ENCODE results near the gene CALN1. TPM values are rescaled to one million over a fixed set of nuclear protein-coding genes. Genes with fewer than 3 reads are reported as not detected.

The CALN1 gene
- total and polyA plus RNA-seq, 9 of the 15 experiments (the other 6 are each of a cell fraction or from before 2014, with no cell fraction given), result 1.4 to 7.5 (median 3.3) TPM

GRCh38 chr7:72413886-72414285, 1.7 kb upstream of the CALN1 start (continued):
- TF ChIP-seq, protein P1, sequence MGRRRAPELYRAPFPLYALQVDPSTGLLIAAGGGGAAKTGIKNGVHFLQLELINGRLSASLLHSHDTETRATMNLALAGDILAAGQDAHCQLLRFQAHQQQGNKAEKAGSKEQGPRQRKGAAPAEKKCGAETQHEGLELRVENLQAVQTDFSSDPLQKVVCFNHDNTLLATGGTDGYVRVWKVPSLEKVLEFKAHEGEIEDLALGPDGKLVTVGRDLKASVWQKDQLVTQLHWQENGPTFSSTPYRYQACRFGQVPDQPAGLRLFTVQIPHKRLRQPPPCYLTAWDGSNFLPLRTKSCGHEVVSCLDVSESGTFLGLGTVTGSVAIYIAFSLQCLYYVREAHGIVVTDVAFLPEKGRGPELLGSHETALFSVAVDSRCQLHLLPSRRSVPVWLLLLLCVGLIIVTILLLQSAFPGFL (CRISPR knock-in tag; IDR thresholded peaks at IDR 0.05), result no peak
- TF ChIP-seq, protein P2, sequence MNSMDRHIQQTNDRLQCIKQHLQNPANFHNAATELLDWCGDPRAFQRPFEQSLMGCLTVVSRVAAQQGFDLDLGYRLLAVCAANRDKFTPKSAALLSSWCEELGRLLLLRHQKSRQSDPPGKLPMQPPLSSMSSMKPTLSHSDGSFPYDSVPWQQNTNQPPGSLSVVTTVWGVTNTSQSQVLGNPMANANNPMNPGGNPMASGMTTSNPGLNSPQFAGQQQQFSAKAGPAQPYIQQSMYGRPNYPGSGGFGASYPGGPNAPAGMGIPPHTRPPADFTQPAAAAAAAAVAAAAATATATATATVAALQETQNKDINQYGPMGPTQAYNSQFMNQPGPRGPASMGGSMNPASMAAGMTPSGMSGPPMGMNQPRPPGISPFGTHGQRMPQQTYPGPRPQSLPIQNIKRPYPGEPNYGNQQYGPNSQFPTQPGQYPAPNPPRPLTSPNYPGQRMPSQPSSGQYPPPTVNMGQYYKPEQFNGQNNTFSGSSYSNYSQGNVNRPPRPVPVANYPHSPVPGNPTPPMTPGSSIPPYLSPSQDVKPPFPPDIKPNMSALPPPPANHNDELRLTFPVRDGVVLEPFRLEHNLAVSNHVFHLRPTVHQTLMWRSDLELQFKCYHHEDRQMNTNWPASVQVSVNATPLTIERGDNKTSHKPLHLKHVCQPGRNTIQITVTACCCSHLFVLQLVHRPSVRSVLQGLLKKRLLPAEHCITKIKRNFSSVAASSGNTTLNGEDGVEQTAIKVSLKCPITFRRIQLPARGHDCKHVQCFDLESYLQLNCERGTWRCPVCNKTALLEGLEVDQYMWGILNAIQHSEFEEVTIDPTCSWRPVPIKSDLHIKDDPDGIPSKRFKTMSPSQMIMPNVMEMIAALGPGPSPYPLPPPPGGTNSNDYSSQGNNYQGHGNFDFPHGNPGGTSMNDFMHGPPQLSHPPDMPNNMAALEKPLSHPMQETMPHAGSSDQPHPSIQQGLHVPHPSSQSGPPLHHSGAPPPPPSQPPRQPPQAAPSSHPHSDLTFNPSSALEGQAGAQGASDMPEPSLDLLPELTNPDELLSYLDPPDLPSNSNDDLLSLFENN (IDR thresholded peaks at IDR 0.05; ENCODE audit: low read depth in 2 of 2, low read length in 2 of 2), result no peak
- TF ChIP-seq ZC3H4 (CRISPR knock-in tag; IDR thresholded peaks at IDR 0.05; ENCODE audit: borderline replicate concordance), result no peak

GRCh38 chr7:72413290-72413689, 1.2 kb upstream of the CALN1 start:
- in situ Hi-C loops (cut with MboI) (no loop called here), intact Hi-C loops (cut with micrococcal nuclease) (no loop called here)
- whole genome bisulfite sequencing (ENCODE audit: insufficient coverage, low coverage, missing lambda C conversion rate), result 11% methylated on average over 6 of the region's 6 CpGs

More at GRCh38 chr7:72413290-72413689, 1.2 kb upstream of the CALN1 start:
- POLR2A ChIA-PET, result no interaction called here
- DNase-seq (ENCODE audit: extremely low read depth in 1 of 4, low spot score in 3 of 4) (no peak), ATAC-seq (no peak), FAIRE-seq (no peak)
- Histone ChIP-seq H3K4me1 (replicated peaks in 1 of 2; ENCODE audit: control insufficient read depth in 2 of 2, insufficient read depth in 2 of 2, low read length in 2 of 2) (no peaks in the 10 kb centered on the region), H3K9me3 (replicated peaks; ENCODE audit: control insufficient read depth, insufficient read depth, low read depth, low read length) (no peaks in the 10 kb centered on the region; the same call in 1 of the 2 replicates), H3K9ac (ENCODE audit: insufficient read depth in 1 of 2, low read depth in 2 of 2, low read length in 2 of 2) (no peak overlapping the region), H3K79me2 (ENCODE audit: control insufficient read depth, insufficient read depth, low read length) (peaks cover 11% of the 10 kb centered on the region; the same call in 2 of the 3 replicates), H3K4me2 (ENCODE audit: insufficient read depth, low read length) (no peak overlapping the region), H2AFZ (ENCODE audit: low read depth, low read length) (no peak overlapping the region), H3K27me3 (ENCODE audit: control insufficient read depth in 2 of 2, insufficient read depth in 2 of 2, low read length in 2 of 2) (peaks cover 0 to 16% of the 10 kb centered on the region in 2 experiments; a peak in 1 of 5 replicates), H3K4me3 (no peak overlapping the region), H4K20me1 (replicated peaks; ENCODE audit: control insufficient read depth, insufficient read depth, low read length) (no peaks in the 10 kb centered on the region), H3K27ac (ENCODE audit: extremely low read depth, low read depth, low read length) (no peak overlapping the region), H3K36me3 (ENCODE audit: control insufficient read depth, insufficient read depth, low read length) (no peaks in the 10 kb centered on the region), H3K9me1 (ENCODE audit: control insufficient read depth, insufficient read depth, low read length) (no peaks in the 10 kb centered on the region)
- BruUV-seq (replicated peaks), result no TSS peak
- CTCF ChIA-PET (ENCODE audit: low intra/inter-chr PET ratio), result no interaction called here
- TF ChIP-seq KDM1A (IDR thresholded peaks at IDR 0.05) (peak in 1 of 2 experiments; percentile 28; a peak in 1 of 4 replicates), ZBTB26 (CRISPR knock-in tag; IDR thresholded peaks at IDR 0.05) (0 out of 2 replicates have a peak, but pooled peaks have one; percentile 1)
- TF ChIP-seq, protein P3, sequence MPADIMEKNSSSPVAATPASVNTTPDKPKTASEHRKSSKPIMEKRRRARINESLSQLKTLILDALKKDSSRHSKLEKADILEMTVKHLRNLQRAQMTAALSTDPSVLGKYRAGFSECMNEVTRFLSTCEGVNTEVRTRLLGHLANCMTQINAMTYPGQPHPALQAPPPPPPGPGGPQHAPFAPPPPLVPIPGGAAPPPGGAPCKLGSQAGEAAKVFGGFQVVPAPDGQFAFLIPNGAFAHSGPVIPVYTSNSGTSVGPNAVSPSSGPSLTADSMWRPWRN (IDR thresholded peaks at IDR 0.05; ENCODE audit: low read depth), result no peak
